ENCODE results near the gene ZBTB33. TPM values are rescaled to one million over a fixed set of nuclear protein-coding genes. Genes with fewer than 3 reads are reported as not detected.
A peak's percentile ranks its signal among the peaks of the same experiment; 100 is the strongest.

ZBTB33 gene
- total RNA-seq, 1 experiment from 2014 or later = 16.2 TPM

DNA sequence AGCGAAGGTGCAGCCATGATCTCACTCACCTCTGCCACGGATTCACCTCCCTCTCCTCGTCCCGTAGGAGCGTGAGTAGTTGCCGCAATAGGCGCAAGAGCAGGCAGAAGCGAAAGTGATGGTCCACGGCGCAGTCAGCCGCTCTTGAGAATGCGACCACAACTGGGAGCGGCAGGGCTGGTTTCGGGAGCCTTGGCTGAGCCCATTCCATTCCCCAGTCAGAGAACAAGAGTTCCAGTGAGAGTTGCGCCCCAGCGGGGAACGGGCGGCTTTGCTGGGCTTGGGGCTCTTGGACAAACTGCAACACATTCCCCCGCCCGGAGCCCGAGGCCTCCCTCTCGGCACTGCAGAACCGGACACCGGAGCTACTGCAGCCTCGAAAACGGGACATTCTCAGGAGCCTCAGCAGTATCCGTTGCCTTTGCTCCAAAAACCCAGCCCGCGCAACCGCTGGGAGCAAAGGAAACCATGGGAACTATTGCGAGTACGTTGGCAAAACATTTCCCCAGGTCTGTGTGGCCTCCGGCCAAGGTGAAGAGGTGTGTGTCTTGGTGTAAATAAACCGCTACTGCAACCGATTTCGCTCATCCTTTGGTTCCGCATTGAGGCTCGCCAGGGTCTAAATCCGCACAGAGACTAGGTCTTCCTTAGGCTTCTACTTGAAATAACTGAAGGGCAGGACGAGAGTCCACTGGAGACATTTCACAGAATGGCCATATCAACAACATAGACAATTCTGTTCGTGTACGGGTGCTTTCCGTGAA lies 5.7 kb upstream of the ZBTB33 start (continued):
- TF ChIP-seq, protein P1, sequence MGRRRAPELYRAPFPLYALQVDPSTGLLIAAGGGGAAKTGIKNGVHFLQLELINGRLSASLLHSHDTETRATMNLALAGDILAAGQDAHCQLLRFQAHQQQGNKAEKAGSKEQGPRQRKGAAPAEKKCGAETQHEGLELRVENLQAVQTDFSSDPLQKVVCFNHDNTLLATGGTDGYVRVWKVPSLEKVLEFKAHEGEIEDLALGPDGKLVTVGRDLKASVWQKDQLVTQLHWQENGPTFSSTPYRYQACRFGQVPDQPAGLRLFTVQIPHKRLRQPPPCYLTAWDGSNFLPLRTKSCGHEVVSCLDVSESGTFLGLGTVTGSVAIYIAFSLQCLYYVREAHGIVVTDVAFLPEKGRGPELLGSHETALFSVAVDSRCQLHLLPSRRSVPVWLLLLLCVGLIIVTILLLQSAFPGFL (CRISPR knock-in tag; IDR thresholded peaks at IDR 0.05; ENCODE audit: borderline replicate concordance) = no peak
- no peak for TF ChIP-seq ZNF121 (CRISPR knock-in tag; IDR thresholded peaks at IDR 0.05)
- no peak for TF ChIP-seq ESRRA (CRISPR knock-in tag; IDR thresholded peaks at IDR 0.05; ENCODE audit: borderline replicate concordance)
- no peak for TF ChIP-seq SOX15 (CRISPR knock-in tag; IDR thresholded peaks at IDR 0.05)
- no peak for TF ChIP-seq ZNF423 (CRISPR knock-in tag; IDR thresholded peaks at IDR 0.05)
- no peak for TF ChIP-seq MXD4 (CRISPR knock-in tag; IDR thresholded peaks at IDR 0.05; ENCODE audit: borderline replicate concordance)
- no peak for TF ChIP-seq USF2 (CRISPR knock-in tag; IDR thresholded peaks at IDR 0.05)
- TF ChIP-seq JUN (CRISPR knock-in tag; IDR thresholded peaks at IDR 0.05) = no peak
- no peak for TF ChIP-seq AR (CRISPR knock-in tag; IDR thresholded peaks at IDR 0.05)
- TF ChIP-seq, protein P2, sequence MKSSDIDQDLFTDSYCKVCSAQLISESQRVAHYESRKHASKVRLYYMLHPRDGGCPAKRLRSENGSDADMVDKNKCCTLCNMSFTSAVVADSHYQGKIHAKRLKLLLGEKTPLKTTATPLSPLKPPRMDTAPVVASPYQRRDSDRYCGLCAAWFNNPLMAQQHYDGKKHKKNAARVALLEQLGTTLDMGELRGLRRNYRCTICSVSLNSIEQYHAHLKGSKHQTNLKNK (CRISPR knock-in tag; IDR thresholded peaks at IDR 0.05) = no peak
- TF ChIP-seq, protein P3, sequence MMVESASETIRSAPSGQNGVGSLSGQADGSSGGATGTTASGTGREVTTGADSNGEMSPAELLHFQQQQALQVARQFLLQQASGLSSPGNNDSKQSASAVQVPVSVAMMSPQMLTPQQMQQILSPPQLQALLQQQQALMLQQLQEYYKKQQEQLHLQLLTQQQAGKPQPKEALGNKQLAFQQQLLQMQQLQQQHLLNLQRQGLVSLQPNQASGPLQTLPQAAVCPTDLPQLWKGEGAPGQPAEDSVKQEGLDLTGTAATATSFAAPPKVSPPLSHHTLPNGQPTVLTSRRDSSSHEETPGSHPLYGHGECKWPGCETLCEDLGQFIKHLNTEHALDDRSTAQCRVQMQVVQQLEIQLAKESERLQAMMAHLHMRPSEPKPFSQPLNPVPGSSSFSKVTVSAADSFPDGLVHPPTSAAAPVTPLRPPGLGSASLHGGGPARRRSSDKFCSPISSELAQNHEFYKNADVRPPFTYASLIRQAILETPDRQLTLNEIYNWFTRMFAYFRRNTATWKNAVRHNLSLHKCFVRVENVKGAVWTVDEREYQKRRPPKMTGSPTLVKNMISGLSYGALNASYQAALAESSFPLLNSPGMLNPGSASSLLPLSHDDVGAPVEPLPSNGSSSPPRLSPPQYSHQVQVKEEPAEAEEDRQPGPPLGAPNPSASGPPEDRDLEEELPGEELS (CRISPR knock-in tag; IDR thresholded peaks at IDR 0.05) = peak; percentile 95
- no peak for TF ChIP-seq GABPB1 (CRISPR knock-in tag; IDR thresholded peaks at IDR 0.05)
- no peak for TF ChIP-seq HMGXB4 (CRISPR knock-in tag; IDR thresholded peaks at IDR 0.05)
- no peak for TF ChIP-seq ZNF138 (CRISPR knock-in tag; conservative IDR thresholded peaks at IDR 0.05)

- no peaks in the 10 kb centered on the region for H3K9me3 Mint-ChIP-seq
- H3K4me3 Mint-ChIP-seq = peak overlapping the region; percentile 92
- H3K36me3 Mint-ChIP-seq = peaks cover 22% of the 10 kb centered on the region
- H3K27ac Mint-ChIP-seq = peak overlapping the region; percentile 72; the same call in 1 of the 2 replicates
- CTCF ChIA-PET = interaction anchor here (1.1 to 2.0 kb wide), 8 partner anchors 10 to 200 kb away, joined by 3 to 17 read pairs (median 4); no protein-coding TSS in a partner anchor
- ATAC-seq = no peak
- H3K27me3 Mint-ChIP-seq (ENCODE audit: low read depth) = peaks cover 24% of the 10 kb centered on the region
- POLR2A ChIA-PET = interaction anchor here (0.6 kb wide), 3 partner anchors 23 to 57 kb away, joined by 3 to 4 read pairs (median 3); no protein-coding TSS in a partner anchor
- DNase-seq (ENCODE audit: low spot score) = no peak
- H3K4me1 Mint-ChIP-seq = peaks cover 7% of the 10 kb centered on the region
- no peak for TF ChIP-seq MYBL2 (CRISPR knock-in tag; IDR thresholded peaks at IDR 0.05)
- TF ChIP-seq, protein P4, sequence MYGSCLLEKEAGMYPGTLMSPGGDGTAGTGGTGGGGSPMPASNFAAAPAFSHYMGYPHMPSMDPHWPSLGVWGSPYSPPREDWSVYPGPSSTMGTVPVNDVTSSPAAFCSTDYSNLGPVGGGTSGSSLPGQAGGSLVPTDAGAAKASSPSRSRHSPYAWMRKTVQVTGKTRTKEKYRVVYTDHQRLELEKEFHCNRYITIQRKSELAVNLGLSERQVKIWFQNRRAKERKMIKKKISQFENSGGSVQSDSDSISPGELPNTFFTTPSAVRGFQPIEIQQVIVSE (CRISPR knock-in tag; IDR thresholded peaks at IDR 0.05; ENCODE audit: borderline replicate concordance) = no peak
- TF ChIP-seq ZBTB21 (CRISPR knock-in tag; IDR thresholded peaks at IDR 0.05; ENCODE audit: borderline replicate concordance) = no peak
- TF ChIP-seq ELF4 (CRISPR knock-in tag; IDR thresholded peaks at IDR 0.05; ENCODE audit: low read depth) = no peak
- TF ChIP-seq TEAD4 (CRISPR knock-in tag; IDR thresholded peaks at IDR 0.05) = no peak
- TF ChIP-seq NFATC4 (CRISPR knock-in tag; IDR thresholded peaks at IDR 0.05) = no peak
- no peak for TF ChIP-seq ETV6 (CRISPR knock-in tag; IDR thresholded peaks at IDR 0.05)
- TF ChIP-seq GTF2I (CRISPR knock-in tag; conservative IDR thresholded peaks at IDR 0.05) = no peak
- no peak for TF ChIP-seq ZNF671 (CRISPR knock-in tag; IDR thresholded peaks at IDR 0.05)
- no peak for TF ChIP-seq RELA (CRISPR knock-in tag; IDR thresholded peaks at IDR 0.05; ENCODE audit: borderline replicate concordance)
- no peak for TF ChIP-seq ZNF121 (CRISPR knock-in tag; IDR thresholded peaks at IDR 0.05)
- TF ChIP-seq FOXK1 (CRISPR knock-in tag; IDR thresholded peaks at IDR 0.05) = no peak
Measured at GRCh38 chrX:120251471-120252011, 929 bp downstream of the ZBTB33 start.
